ENCODE data around the gene RPUSD3.

DNA sequence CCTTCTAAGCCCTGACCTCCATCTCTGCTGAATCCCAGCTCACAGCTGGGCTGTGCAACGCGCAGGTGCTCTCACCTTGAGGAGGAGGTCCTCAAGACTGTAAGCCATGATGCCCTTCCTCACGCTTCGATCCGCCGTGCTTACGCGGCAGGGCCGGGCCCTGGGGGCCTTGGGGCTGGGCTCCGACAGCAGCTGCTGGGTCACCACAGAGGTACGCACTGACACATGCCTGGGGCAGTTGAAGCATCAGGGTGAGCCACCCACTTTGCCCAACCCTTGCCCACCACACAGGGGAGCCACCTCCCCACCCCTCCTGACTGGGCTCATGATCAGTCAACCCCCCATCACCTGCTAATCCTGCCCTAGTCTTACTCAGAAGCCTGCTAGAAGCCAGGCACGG, 33.2 kb upstream of the RPUSD3 start:
- no peak for TF ChIP-seq REST (IDR thresholded peaks at IDR 0.05)
- TF ChIP-seq CTCF (IDR thresholded peaks at IDR 0.05), result no peak
- no peak for TF ChIP-seq POLR2A (IDR thresholded peaks at IDR 0.05; ENCODE audit: low read length)
- TF ChIP-seq CBX2 (IDR thresholded peaks at IDR 0.05; ENCODE audit: borderline replicate concordance, low read depth), result no peak
- no peak for TF ChIP-seq JUN (IDR thresholded peaks at IDR 0.05)
- TF ChIP-seq MAX (IDR thresholded peaks at IDR 0.05), result no peak
- no peak for TF ChIP-seq SREBF2 (IDR thresholded peaks at IDR 0.05)
- TF ChIP-seq CHD2 (IDR thresholded peaks at IDR 0.05; ENCODE audit: low read length, partially characterized antibody), result no peak
- no peak for TF ChIP-seq NR3C1 (IDR thresholded peaks at IDR 0.05)
- no peak for TF ChIP-seq HOXB5 (CRISPR knock-in tag; IDR thresholded peaks at IDR 0.05)
